Fibroblast of lung (primary cell): ENCODE measurements around the gene FRAT2.

Source experiments
- CTCF ChIP-seq, 2 donors: IDR thresholded peaks in 1 of 2; conservative IDR thresholded peaks in 1 of 2; 1 replicate in 1 of 2; 2 replicates in 1 of 2; pipeline ENCODE4 v1.5.1; 2011 to 2012; ENCODE audit warnings: low read length in 2 of 2, control low read depth in 1 of 2, inconsistent platforms in 1 of 2, low read depth in 1 of 2, mild to moderate bottlenecking in 1 of 2
- EZH2 ChIP-seq: IDR thresholded peaks from 2 replicates; pipeline ENCODE4 v1.5.1; 2012; ENCODE audit warnings: low read length, control low read depth, mild to moderate bottlenecking; ENCODE audit errors: missing control alignments

- TF ChIP-seq EZH2 (no peak), CTCF (conservative IDR thresholded peaks at IDR 0.05 in 1 of 2, IDR thresholded peaks at IDR 0.05 in 1 of 2; ENCODE audit: low read depth in 1 of 2, low read length in 2 of 2) (no peak)
Measured at GRCh38 chr10:97321032-97321803, 13.3 kb downstream of the FRAT2 start.
